GM19438 (cell line): Measurements from ENCODE around the gene RASSF8.

Experiments
- ATAC-seq: cut with Tn5 transposase; IDR thresholded peaks from one replicate; pipeline ENCODE4 v1.9.1; 2021; ENCODE audit warnings: low read depth; ENCODE audit not compliant: unreplicated experiment

Gene RASSF8

DNA sequence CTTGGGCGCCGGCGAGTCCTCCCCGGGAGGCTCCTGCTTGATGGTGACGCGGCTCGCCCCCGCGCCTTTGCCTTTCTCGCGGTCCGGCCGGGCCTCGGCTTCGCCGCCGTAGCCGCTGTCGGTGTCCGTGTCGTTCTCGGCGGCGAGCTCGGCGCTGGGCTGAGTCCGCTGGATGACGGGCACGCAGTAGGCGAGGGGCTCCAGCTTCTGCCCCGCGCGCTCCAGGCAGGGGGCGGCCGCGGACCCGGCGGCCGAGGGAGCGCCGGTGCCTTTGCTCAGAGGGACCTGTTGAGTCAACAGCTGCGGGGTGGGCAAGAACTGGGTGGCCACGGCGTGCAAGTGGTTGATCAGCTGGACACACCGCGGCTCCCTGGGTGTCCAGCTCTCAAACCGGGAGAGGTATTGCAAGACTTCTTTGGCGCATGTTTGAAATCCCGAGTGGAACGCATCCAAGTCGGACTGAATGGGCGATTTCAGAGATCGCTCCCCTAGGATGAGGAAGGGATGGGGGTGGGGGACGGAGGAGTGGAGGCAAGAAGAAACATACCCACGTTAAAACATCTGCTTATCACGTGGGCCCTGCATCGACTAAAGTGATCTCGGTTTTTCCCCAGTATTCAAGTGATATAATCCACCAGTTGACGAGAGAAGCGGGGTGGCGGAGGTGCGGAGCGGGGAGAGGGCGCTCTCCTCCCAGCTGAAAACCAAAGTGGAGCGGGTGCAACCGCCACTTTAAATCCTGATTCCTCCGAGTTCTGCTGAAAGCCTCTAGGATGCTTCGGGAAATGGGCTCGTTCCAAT, 164.4 kb downstream of the RASSF8 start:
- no peak for ATAC-seq

DNA sequence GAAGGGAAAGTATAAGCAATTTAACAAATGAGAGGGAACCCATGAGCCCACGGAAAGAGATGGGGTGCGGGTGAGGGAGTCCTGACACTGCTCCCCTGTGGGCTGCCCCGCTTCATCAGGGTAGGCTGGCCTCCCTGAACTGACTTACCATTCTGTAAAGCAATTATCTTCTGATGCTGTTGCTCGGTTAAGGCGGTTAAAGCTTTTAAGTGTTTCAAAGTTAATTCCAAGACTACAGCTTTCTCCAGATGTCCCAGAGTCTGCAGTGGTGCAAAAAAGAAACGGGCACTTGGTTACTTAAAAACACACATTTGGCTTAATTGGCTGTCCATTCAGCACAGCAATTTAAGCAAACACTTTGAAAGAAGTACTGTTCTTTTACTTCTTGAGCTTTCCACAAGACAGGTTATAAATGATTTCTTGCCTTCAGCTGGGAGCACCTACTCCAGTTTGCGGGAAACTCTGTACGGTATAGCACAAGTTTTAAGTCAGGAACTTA, 165.0 kb downstream of the RASSF8 start:
- no peak for ATAC-seq

DNA sequence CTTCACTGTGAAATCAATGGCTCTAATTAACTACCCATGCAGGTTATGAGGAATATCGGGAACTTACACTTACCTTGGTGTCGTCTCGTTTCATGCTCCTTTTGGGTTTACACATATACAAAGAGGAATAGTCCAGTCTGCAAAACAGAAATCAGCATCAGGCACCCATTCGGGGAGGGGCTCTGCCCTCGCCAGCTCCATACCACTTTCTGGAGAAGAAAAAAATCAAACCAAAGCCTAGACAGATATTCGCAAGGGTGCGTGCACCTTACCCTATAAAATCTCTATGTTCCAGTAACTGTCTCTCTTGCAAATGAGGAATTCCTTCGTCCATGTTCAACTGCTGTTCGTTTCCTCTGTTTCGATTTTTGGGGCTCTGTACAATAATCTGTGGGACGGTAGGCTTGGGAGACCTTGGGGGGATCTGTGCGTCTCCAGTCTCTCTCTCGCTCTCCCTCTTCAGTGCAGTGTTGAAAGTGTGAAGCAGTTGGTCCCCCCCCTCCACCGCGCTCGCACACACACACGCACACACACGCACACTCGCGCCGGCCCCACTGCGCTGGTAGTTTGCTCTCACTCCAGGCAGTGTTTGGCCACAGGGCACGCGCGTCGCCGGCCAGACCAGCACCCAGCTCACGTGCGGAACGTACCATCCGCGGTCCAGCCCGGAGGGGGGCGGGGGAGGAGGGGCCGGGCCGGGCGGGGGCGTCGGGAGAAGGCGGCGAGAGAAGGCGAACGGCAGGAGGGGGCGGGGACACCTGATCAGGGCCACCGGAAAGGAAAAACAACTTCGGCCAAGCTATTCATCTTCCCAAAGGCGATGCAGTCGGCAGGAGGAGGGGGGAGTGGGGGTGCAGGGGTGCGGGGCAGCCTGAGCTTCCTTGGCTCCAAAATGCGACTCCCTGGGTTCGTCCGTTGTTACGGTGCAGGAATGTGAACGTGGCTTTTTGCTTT, 166.2 kb downstream of the RASSF8 start, which contains the start of gene BHLHE41:
BHLHE41 (minus strand) TSS at position 592 of the 954 bp plus-strand sequence; CDS start at position 334, 258 bp downstream.
- no peak for ATAC-seq

DNA sequence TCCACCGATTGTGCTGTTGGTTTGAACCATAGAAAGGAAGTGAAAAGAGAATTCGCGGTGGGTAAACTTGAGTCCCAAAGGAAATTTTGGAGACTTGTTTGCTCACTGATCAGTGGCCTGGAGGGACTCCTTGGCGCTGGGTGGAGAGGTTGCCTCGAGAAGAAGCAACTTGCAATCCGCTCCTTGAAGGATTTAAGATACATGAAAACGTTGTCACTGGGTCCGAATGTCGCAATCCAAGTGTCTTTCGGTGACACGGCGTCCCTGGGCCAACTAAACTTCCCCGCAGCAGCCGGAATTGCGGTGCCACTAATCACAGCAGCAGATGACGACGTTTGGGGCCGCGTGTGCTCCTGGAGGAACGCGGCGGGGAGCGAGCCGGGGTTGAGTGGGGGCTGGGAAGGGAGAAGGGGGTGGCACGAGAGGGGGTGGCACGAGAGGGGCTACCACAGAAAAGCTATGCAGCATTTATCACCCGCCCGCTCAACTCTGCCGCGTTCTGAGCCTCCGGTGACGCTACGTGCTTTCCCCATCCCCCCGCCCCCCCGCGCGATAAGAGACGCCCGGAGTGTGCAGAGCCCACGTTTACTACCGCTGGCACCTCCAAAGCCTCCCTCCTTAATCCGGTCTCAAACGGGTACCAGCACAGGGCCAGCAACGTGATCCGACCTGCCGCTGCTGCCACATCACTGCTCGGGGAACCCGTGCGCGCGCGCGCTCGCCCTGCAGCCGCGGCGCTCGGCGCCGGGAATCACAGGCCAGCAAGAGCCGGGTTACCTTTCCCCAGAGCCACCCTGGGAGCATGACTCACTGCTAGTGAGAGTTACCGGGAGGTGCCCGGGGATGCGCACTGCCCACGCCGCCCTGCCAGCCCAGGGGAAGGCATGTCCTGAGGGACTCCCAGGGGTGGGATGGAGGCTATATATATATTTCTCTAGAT, 167.2 kb downstream of the RASSF8 start:
- peak; percentile 34 for ATAC-seq

DNA sequence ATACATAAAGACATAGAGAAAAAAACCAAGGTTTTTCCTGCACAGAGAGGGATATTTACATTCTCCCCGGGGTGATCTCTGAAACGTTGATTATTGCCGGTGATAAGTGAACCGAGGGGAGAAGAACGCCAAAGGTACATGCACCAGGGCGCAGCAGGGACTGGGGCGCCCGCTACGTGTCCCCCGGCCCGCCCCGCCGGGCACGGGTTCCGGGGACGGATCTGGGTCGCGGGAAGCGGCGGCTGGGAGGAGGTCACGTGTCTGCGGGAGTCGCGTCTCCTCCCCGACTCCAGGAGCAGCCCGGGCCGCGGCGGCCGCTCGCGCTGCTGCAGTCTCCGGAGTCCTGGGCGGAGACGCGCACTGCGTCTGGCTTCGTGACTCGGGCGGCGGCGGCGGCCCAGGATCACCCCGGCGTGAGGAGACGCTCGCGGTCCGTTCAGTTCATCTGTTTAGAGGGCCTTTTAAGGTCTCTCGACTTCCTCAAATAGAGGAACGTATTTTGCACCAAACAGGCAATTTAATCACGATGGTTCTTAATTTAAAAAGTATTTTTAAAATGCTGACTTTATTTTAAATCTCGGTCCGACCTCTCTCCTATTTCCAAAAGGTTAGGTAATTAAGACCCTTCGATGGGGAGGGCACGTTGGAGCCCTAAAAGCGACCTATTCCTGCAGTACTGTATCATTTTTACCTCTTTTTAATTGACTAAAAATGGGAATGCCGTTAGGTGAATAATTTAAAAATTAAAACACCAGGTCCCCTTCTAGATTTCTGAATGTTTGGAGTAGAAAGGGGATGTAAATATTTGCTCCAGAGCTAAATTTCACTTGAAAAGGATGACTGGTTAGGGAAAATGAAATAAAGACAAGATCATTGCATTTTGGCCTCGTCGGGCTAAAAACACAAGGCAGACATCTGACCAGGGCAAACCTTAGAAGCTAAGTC, 168.1 kb downstream of the RASSF8 start:
- peak; percentile 32 for ATAC-seq

DNA sequence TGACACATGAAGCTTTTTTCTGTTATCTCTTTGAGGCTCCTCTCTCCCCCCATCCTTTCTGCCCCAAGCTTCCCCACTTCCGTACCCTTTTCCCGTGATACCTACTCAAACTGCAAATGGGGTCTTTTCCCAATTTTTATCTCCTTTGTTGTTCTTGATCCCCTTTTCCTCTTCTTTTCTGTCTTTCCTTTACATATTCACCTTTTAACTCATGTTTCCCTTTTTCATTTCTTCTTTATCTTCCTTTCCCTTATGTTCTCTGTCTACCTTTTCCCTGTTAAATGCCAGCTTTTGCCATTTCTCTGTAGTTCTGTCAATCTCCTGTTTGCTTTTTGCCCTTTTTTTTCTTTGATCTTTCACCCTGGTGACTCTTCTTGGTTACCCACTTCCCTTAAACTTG, 168.9 kb downstream of the RASSF8 start:
- ATAC-seq: no peak

DNA sequence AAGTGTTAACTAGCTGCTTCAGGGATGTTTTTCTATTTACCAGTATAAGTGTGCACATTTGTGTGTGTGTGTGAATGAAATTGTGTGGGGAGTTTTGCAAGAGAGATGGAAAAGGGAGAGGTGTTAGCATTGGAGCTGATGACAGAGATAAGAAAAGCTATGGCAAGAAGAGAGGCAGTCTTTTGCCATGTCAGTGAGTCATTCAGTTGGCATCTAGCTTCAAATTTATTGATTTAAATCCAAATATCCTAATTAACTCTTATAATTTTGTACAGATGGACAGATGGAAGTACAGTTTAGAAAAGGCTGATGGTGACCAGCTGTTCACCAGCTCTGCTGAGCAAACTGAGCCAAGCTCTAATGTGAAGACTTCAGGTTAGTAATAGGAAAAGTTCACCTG, 169.7 kb downstream of the RASSF8 start:
- ATAC-seq: no peak
